ENCODE measurements around the gene SGK1. TPM values are rescaled to one million over a fixed set of nuclear protein-coding genes. Genes with fewer than 3 reads are reported as not detected.
"Not testable (repeated sequence)": the region's sequence is repeated elsewhere in the genome, so short reads cannot be mapped to it uniquely, and the experiment has no call there.

Gene SGK1
- total and polyA plus RNA-seq, 8 donors: 26.6 to 236 (median 82.1) TPM

DNA sequence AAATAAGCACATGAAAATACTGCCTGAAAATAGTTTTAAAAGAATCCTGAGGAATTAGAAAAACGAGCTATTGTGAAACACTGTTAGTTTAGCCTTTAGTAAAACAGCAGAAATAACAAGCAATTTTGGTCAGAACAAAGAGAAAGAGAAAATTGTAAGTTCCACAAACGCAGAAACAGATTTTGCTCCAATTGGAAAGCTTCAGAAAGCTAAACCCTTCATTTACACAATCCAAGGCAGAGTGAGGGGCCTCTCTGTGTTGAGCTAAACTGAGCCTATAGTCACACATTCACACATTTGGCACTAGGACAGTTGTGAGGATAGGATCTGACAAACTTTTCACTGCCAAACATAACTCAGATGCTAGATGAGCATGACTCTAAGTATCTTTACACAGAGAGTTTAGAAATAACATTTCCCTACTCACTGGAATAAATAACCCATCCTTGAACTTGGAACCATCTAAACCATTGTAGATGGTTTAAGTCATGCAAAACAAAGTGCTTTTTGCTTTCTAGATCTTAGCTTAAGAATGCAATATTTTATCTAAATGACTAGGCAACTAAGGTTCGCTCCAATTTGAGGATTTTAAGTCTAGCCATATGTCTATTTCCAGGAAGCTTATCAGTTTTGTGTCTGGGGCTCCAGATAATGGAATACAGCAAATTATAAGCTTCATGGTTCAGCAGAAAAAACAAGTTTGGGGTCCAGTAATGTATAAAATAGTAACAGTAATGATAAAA lies 122.6 kb downstream of the SGK1 start:
- no peaks in the 10 kb centered on the region for H3K9me3 ChIP-seq
- H3K36me3 ChIP-seq: no peaks in the 10 kb centered on the region
- ATAC-seq: no peak
- DNase-seq: peak in 2 of 4 donors; percentile 23 to 26
- peak overlapping the region in 1 of 2 donors; percentile 5 for H3K27ac ChIP-seq
- intact Hi-C loops (cut with DNase I): no loop called here
- H3K4me1 ChIP-seq: no peaks in the 10 kb centered on the region
- no peaks in the 10 kb centered on the region for H3K27me3 ChIP-seq
- TF ChIP-seq, protein P1, sequence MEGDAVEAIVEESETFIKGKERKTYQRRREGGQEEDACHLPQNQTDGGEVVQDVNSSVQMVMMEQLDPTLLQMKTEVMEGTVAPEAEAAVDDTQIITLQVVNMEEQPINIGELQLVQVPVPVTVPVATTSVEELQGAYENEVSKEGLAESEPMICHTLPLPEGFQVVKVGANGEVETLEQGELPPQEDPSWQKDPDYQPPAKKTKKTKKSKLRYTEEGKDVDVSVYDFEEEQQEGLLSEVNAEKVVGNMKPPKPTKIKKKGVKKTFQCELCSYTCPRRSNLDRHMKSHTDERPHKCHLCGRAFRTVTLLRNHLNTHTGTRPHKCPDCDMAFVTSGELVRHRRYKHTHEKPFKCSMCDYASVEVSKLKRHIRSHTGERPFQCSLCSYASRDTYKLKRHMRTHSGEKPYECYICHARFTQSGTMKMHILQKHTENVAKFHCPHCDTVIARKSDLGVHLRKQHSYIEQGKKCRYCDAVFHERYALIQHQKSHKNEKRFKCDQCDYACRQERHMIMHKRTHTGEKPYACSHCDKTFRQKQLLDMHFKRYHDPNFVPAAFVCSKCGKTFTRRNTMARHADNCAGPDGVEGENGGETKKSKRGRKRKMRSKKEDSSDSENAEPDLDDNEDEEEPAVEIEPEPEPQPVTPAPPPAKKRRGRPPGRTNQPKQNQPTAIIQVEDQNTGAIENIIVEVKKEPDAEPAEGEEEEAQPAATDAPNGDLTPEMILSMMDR (IDR thresholded peaks at IDR 0.05): no peak
- H3K4me3 ChIP-seq: no peak overlapping the region

DNA sequence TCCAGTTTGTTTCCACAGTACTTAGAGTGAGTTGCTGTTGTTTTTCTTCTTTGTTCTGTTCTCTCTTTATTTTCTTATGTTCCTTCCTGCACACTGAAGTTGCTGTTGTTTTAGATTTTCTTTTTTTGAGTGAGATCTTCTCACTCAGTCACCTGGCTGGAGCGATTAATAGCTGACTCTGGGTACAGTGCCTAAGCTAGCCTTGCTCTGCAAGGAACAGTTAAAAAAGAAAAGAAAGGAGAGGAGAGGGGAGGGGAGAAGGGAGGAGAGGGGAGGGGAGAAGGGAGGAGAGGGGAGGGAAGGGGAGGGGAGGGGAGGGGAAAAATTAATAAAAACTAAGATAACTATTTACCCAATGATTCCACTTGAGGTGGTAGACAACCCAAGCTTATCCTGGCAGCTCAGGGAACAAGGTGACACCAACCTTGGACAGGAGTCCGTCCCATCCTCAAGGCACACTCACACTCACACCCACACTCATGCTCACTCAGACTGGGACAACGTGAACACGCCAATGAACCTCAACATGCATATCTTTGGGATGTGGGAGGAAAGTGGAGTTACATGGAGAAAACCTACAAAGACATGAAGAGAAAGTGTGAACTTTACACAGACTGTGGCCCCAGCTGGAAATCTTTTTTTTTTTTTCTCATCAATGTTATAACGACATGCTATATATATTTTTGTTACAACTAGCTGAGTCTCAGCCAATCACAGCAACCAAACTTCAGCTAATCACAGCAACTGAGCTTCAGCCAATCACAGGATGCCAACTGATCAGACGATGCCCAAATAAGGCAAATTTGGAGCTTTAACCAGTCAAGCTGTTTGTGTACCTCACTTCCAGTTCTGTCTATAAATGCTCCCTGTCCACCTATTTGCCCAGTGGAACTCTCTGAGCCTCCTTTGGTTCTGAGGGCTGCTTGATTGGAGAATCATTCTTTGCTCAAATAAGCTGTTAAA lies 124.1 kb downstream of the SGK1 start:
- DNase-seq (no peak), ATAC-seq (no peak)
- no peaks in the 10 kb centered on the region for H3K4me1 ChIP-seq
- TF ChIP-seq, protein P1 (IDR thresholded peaks at IDR 0.05): no peak
- H3K27ac ChIP-seq: no peak overlapping the region
- intact Hi-C loops (cut with DNase I): no loop called here
- no peak overlapping the region for H3K4me3 ChIP-seq
- no peaks in the 10 kb centered on the region for H3K36me3 ChIP-seq
- no peaks in the 10 kb centered on the region for H3K9me3 ChIP-seq
- H3K27me3 ChIP-seq: no peaks in the 10 kb centered on the region

DNA sequence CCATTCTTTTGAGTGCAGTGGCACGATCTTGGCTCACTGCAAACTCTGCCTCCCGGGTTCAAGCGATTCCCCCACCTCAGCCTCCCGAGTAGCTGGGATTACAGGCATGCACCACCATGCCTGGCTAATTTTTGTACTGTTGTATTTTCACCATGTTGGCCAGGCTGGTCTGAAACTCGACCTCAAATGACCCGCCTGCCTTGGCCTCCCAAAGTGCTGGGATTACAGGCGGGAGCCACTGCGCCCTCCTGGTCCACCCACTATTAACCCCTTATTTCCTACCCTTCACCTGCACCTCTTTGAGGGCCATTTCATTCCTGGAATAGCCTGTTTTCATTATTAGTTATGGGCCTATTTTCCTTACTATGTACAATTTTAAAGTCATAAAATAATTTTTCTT lies 125.3 kb downstream of the SGK1 start:
- DNase-seq: not testable (repeated sequence)

GRCh38 chr6:134190883-134191282 lies 127.0 kb downstream of the SGK1 start:
- TF ChIP-seq, protein P1 (IDR thresholded peaks at IDR 0.05): no peak
- Histone ChIP-seq H3K4me1 (no peaks in the 10 kb centered on the region), H3K4me3 (no peak overlapping the region), H3K36me3 (no peaks in the 10 kb centered on the region), H3K27me3 (no peaks in the 10 kb centered on the region), H3K27ac (no peak overlapping the region), H3K9me3 (no peaks in the 10 kb centered on the region)
- DNase-seq (no peak), ATAC-seq (no peak)
- intact Hi-C loops (cut with DNase I): no loop called here

More for the DNA sequence above, 125.3 kb downstream of the SGK1 start:
- H3K9me3 ChIP-seq; ATAC-seq; H3K4me1 ChIP-seq; H3K27me3 ChIP-seq; H3K27ac ChIP-seq; intact Hi-C loops (cut with DNase I); H3K36me3 ChIP-seq; H3K4me3 ChIP-seq: not testable (repeated sequence)

- TF ChIP-seq, protein P1 (IDR thresholded peaks at IDR 0.05): no peak
- DNase-seq (no peak), ATAC-seq (no peak)
- no peak overlapping the region for H3K27ac ChIP-seq
- H3K36me3 ChIP-seq: no peaks in the 10 kb centered on the region
- H3K4me3 ChIP-seq: no peak overlapping the region
- intact Hi-C loops (cut with DNase I): no loop called here
- H3K9me3 ChIP-seq: no peaks in the 10 kb centered on the region
- no peaks in the 10 kb centered on the region for H3K4me1 ChIP-seq
- H3K27me3 ChIP-seq: no peaks in the 10 kb centered on the region
These were observed 130.2 kb downstream of the SGK1 start for GRCh38 chr6:134187751-134188150.

Data from left lung (tissue), 10 donors.